Transverse colon (tissue), 4 donors: Measurements from ENCODE around the gene AGAP1. TPM values are rescaled to one million over a fixed set of nuclear protein-coding genes. Genes with fewer than 3 reads are reported as not detected.

Experiments
- DNase-seq: peaks from one replicate; pipeline ENCODE4 v3.0.0-alpha.2; 2019
- H3K27ac ChIP-seq, 4 donors: fragments of 200-600 bp; sonication (generic); 2 replicates each; pipeline ENCODE4 v1.5.1; 2016 to 2018; ENCODE audit warnings: inconsistent platforms in 4 of 4
- H3K27me3 ChIP-seq: fragments of 200-600 bp; sonication (generic); 2 replicates; pipeline ENCODE4 v1.5.1; 2017; ENCODE audit warnings: inconsistent platforms
- H3K36me3 ChIP-seq, 4 donors: fragments of 200-600 bp; sonication (generic); 2 replicates each; pipeline ENCODE4 v1.5.1; 2017 to 2019; ENCODE audit warnings: inconsistent platforms in 4 of 4
- H3K4me1 ChIP-seq, 4 donors: fragments of 200-600 bp; sonication (generic); 2 replicates each; pipeline ENCODE4 v1.5.1; 2017 to 2020; ENCODE audit warnings: inconsistent platforms in 4 of 4
- H3K4me3 ChIP-seq, 4 donors: fragments of 200-600 bp; sonication (generic); 1 replicate in 1 of 4; 2 replicates in 3 of 4; pipeline versions ENCODE4 v1.5.1 to v1.6.1; 2017 to 2019; ENCODE audit warnings: inconsistent platforms in 4 of 4
- H3K9me3 ChIP-seq, 2 donors: fragments of 200-600 bp; sonication (generic); 2 replicates each; pipeline ENCODE4 v1.5.1; 2017 to 2019; ENCODE audit warnings: inconsistent platforms in 2 of 2
- CTCF ChIP-seq, 5 experiments: fragments of 200-600 bp in 3 of 5; fragments of 450-650 bp in 2 of 5; sonication (generic) in 3 of 5; IDR thresholded peaks; 1 replicate in 2 of 5; 2 replicates in 3 of 5; pipeline ENCODE4 v1.5.1; 2016 to 2017; ENCODE audit warnings: antibody characterized with exemption in 5 of 5, inconsistent platforms in 3 of 5, mild to moderate bottlenecking in 2 of 5, moderate library complexity in 1 of 5
- EP300 ChIP-seq: sonication (generic); formaldehyde crosslinking; IDR thresholded peaks from one replicate; pipeline ENCODE4 v1.6.1; 2017; ENCODE audit warnings: antibody characterized with exemption, low read depth
- POLR2A ChIP-seq: fragments of 450-650 bp; IDR thresholded peaks from one replicate; pipeline ENCODE4 v1.6.1; 2016; ENCODE audit warnings: antibody characterized with exemption, mild to moderate bottlenecking, moderate library complexity
- POLR2AphosphoS5 ChIP-seq, 3 donors: sonication (generic); formaldehyde crosslinking; IDR thresholded peaks; one replicate each; pipeline ENCODE4 v1.6.1; 2016; ENCODE audit warnings: antibody characterized with exemption in 3 of 3
- WGBS, 2 donors: methylation state at CpG; one replicate each; pipeline ENCODE4 v1.1.5; 2018; ENCODE audit warnings: low coverage in 1 of 2; 5-methylcytosine and 5-hydroxymethylcytosine counted together
- in situ Hi-C, 4 donors: fragments of 200-750 bp; cut with MboI; loops; one replicate each; pipeline versions ENCODE4 v1.15.0 to v1.15.1; 2017; ENCODE audit warnings: low sequenced_read_pairs in 3 of 4, low pct_ligation_motif_present in 1 of 4, low pct_unique_long_range_greater_than_20kb in 1 of 4
- intact Hi-C: fragments of 100-400 bp; cut with DNase I; formaldehyde crosslinking; loops from one replicate; pipeline ENCODE4 v1.15.1; 2023; ENCODE audit warnings: low total_unique reads
- total RNA-seq, 4 donors: library from RNA; depleted of rRNA; stranded (reverse); fragments of >200 nt; gene quantifications; one replicate each; pipeline ENCODE4 v1.1.0, GENCODE V29; 2016

The AGAP1 gene
- total RNA-seq, 4 donors from 2014 or later: 56.1 to 96.9 (median 71.2) TPM

- Histone ChIP-seq H3K36me3 (no peaks in the 10 kb centered on the region), H3K4me1 (peaks cover 0 to 9% (median 0%) of the 10 kb centered on the region in 4 donors), H3K27me3 (no peaks in the 10 kb centered on the region), H3K27ac (no peak overlapping the region), H3K9me3 (no peaks in the 10 kb centered on the region), H3K4me3 (no peak overlapping the region)
- DNase-seq: no peak
- WGBS, 2 donors: 68 to 93% methylated on average over 3 to 5 of the region's 5 CpGs
- TF ChIP-seq POLR2AphosphoS5 (IDR thresholded peaks at IDR 0.05): no peak
- TF ChIP-seq EP300: no peak
- no peak for TF ChIP-seq POLR2A
- TF ChIP-seq CTCF (IDR thresholded peaks at IDR 0.05): no peak
- intact Hi-C loops: no loop called here
- in situ Hi-C loops: no loop called here
These were observed 528.3 kb downstream of the AGAP1 start for GRCh38 chr2:236022128-236022527.

- no peak overlapping the region for H3K4me3 ChIP-seq
- TF ChIP-seq EP300 (no peak), POLR2AphosphoS5 (IDR thresholded peaks at IDR 0.05) (no peak), POLR2A (no peak), CTCF (IDR thresholded peaks at IDR 0.05) (no peak)
These were observed 532.0 kb downstream of the AGAP1 start for GRCh38 chr2:236025892-236026291.

GRCh38 chr2:236026841-236027240 lies 533.0 kb downstream of the AGAP1 start:
- no peaks in the 10 kb centered on the region for H3K9me3 ChIP-seq
- H3K27me3 ChIP-seq: no peaks in the 10 kb centered on the region
- no peak overlapping the region for H3K4me3 ChIP-seq
- WGBS, 2 donors: 44 to 60% methylated on average over 4 of the region's 4 CpGs
- in situ Hi-C loops: no loop called here
- intact Hi-C loops: no loop called here
- peak; percentile 69 for DNase-seq
- peak overlapping the region in 1 of 4 donors; percentile 44 for H3K27ac ChIP-seq
- peaks cover 0 to 11% (median 0%) of the 10 kb centered on the region in 4 donors for H3K4me1 ChIP-seq
- TF ChIP-seq POLR2AphosphoS5 (IDR thresholded peaks at IDR 0.05): no peak
- TF ChIP-seq CTCF (IDR thresholded peaks at IDR 0.05): no peak
- no peaks in the 10 kb centered on the region for H3K36me3 ChIP-seq

More at GRCh38 chr2:236025892-236026291, 532.0 kb downstream of the AGAP1 start:
- Histone ChIP-seq H3K36me3 (no peaks in the 10 kb centered on the region), H3K4me1 (peaks cover 0 to 11% (median 0%) of the 10 kb centered on the region in 4 donors), H3K27ac (no peak overlapping the region), H3K27me3 (no peaks in the 10 kb centered on the region), H3K9me3 (no peaks in the 10 kb centered on the region)
- intact Hi-C loops (no loop called here), in situ Hi-C loops (no loop called here)
- no peak for DNase-seq
- 73% methylated on average over 3 of the region's 3 CpGs; no CpG with 5 or more reads in 1 of the 2 donors for WGBS, 2 donors

- in situ Hi-C loops: no loop called here
- Histone ChIP-seq H3K4me3 (no peak overlapping the region), H3K27me3 (no peaks in the 10 kb centered on the region), H3K9me3 (no peaks in the 10 kb centered on the region), H3K36me3 (no peaks in the 10 kb centered on the region), H3K4me1 (peaks cover 0 to 11% (median 0%) of the 10 kb centered on the region in 4 donors), H3K27ac (no peak overlapping the region)
- no peak for DNase-seq
- TF ChIP-seq POLR2A: no peak
- TF ChIP-seq POLR2AphosphoS5 (IDR thresholded peaks at IDR 0.05): no peak
- TF ChIP-seq EP300: no peak
- no peak for TF ChIP-seq CTCF (IDR thresholded peaks at IDR 0.05)
- intact Hi-C loops: no loop called here
- WGBS, 2 donors: 60 to 93% methylated on average over 1 to 4 of the region's 4 CpGs
These were observed 534.2 kb downstream of the AGAP1 start for GRCh38 chr2:236028066-236028465.
